GM23338 (cell line): Measurements from ENCODE around the gene NCKAP5. TPM values are rescaled to one million over a fixed set of nuclear protein-coding genes. Genes with fewer than 3 reads are reported as not detected.

ENCODE experiments used
- ATAC-seq: fragments of 200-7000 bp; cut with Tn5 transposase; 3 replicates; pipeline ENCODE4 v1.9.1; 2020
- DNase-seq: peaks from one replicate; pipeline ENCODE4 v3.0.0-alpha.2; 2015; ENCODE audit warnings: low spot score
- H2AFZ ChIP-seq: fragments of 200-600 bp; sonication (generic); 2 replicates; pipeline ENCODE4 v1.8.0; 2016; ENCODE audit warnings: antibody characterized with exemption, mild to moderate bottlenecking, moderate library complexity
- H3F3A ChIP-seq: fragments of 200-600 bp; sonication (generic); replicated peaks from 2 replicates; pipeline ENCODE4 v1.8.0; 2017; ENCODE audit warnings: antibody characterized with exemption, mixed run types, low read depth
- H3K27ac ChIP-seq: fragments of 200-600 bp; sonication (generic); 2 replicates; pipeline ENCODE4 v1.6.1; 2016; ENCODE audit warnings: low read depth
- H3K27me3 ChIP-seq: fragments of 200-600 bp; sonication (generic); 2 replicates; pipeline ENCODE4 v1.8.0; 2016; ENCODE audit warnings: mild to moderate bottlenecking, mixed run types, moderate library complexity; ENCODE audit not compliant: insufficient read depth
- H3K36me3 ChIP-seq: fragments of 200-600 bp; sonication (generic); 2 replicates; pipeline ENCODE4 v1.8.0; 2016; ENCODE audit warnings: mild to moderate bottlenecking; ENCODE audit not compliant: insufficient read depth
- H3K4me1 ChIP-seq: fragments of 200-600 bp; sonication (generic); 2 replicates; pipeline ENCODE4 v1.8.0; 2016; ENCODE audit warnings: mild to moderate bottlenecking, moderate library complexity; ENCODE audit not compliant: insufficient read depth
- H3K4me2 ChIP-seq: fragments of 200-600 bp; sonication (generic); 2 replicates; pipeline ENCODE4 v1.7.1; 2017; ENCODE audit warnings: mixed run types
- H3K4me3 ChIP-seq: fragments of 200-600 bp; sonication (generic); 2 replicates; pipeline ENCODE4 v1.6.1; 2016; ENCODE audit warnings: mixed run types
- H3K79me2 ChIP-seq: fragments of 200-600 bp; sonication (generic); replicated peaks from 2 replicates; pipeline ENCODE4 v1.8.0; 2017; ENCODE audit warnings: mild to moderate bottlenecking; ENCODE audit not compliant: insufficient read depth
- H3K9me2 ChIP-seq: fragments of 200-600 bp; sonication (generic); 2 replicates; pipeline ENCODE4 v1.8.0; 2017; ENCODE audit not compliant: insufficient read depth
- H4K20me1 ChIP-seq: fragments of 200-600 bp; sonication (generic); replicated peaks from 2 replicates; pipeline ENCODE4 v1.8.0; 2017; ENCODE audit warnings: mild to moderate bottlenecking; ENCODE audit not compliant: insufficient read depth
- H3K27ac Mint-ChIP-seq: 2 replicates; pipeline ENCODE4 v1.8.0; 2020; ENCODE audit warnings: inconsistent platforms, mild to moderate bottlenecking, moderate library complexity, mixed read lengths
- H3K27me3 Mint-ChIP-seq: 3 replicates; pipeline ENCODE4 v1.8.0; 2022; ENCODE audit warnings: low read depth, mild to moderate bottlenecking, moderate library complexity, mixed read lengths, inconsistent platforms; ENCODE audit not compliant: insufficient read depth, poor library complexity
- H3K36me3 Mint-ChIP-seq: 3 replicates; pipeline ENCODE4 v1.8.0; 2021; ENCODE audit warnings: low read depth, mild to moderate bottlenecking, inconsistent platforms, moderate library complexity, mixed read lengths
- H3K4me1 Mint-ChIP-seq: 3 replicates; pipeline ENCODE4 v1.8.0; 2020; ENCODE audit warnings: mild to moderate bottlenecking, inconsistent platforms, mixed read lengths
- H3K4me3 Mint-ChIP-seq: 3 replicates; pipeline ENCODE4 v1.8.0; 2021; ENCODE audit warnings: moderate library complexity, mild to moderate bottlenecking, inconsistent platforms, mixed read lengths
- H3K9me3 Mint-ChIP-seq: 3 replicates; pipeline ENCODE4 v1.8.0; 2020; ENCODE audit warnings: moderate library complexity, mild to moderate bottlenecking, inconsistent platforms, mixed read lengths
- CREB1 ChIP-seq: fragments of 250-450 bp; sonication (Bioruptor Pico); IDR thresholded peaks from 2 replicates; pipeline ENCODE4 v1.5.0; 2020; ENCODE audit warnings: low read depth, mild to moderate bottlenecking, moderate library complexity
- CTCF ChIP-seq, 2 experiments: fragments of 200-600 bp in 1 of 2; sonication (generic) in 1 of 2; conservative IDR thresholded peaks; 2 replicates each; pipeline versions ENCODE4 v1.5.1 to v1.6.1; 2016 to 2017; ENCODE audit warnings: antibody characterized with exemption in 2 of 2, low read depth in 2 of 2, mild to moderate bottlenecking in 2 of 2, moderate library complexity in 1 of 2
- ETS1 ChIP-seq: IDR thresholded peaks from 2 replicates; pipeline ENCODE4 v1.6.1; 2016; ENCODE audit warnings: antibody characterized with exemption
- EZH2 ChIP-seq: fragments of 200-600 bp; sonication (generic); IDR thresholded peaks from one replicate; pipeline ENCODE4 v1.8.0; 2017; ENCODE audit warnings: antibody characterized with exemption, mild to moderate bottlenecking, low read depth; ENCODE audit not compliant: unreplicated experiment
- EZH2phosphoT487 ChIP-seq: fragments of 200-600 bp; sonication (generic); IDR thresholded peaks from one replicate; pipeline ENCODE4 v1.8.1; 2018; ENCODE audit warnings: antibody characterized with exemption; ENCODE audit not compliant: unreplicated experiment
- JUNB ChIP-seq: IDR thresholded peaks from one replicate; pipeline ENCODE4 v1.6.1; 2016; ENCODE audit warnings: antibody characterized with exemption; ENCODE audit not compliant: unreplicated experiment
- NANOG ChIP-seq: IDR thresholded peaks from 2 replicates; pipeline ENCODE4 v1.6.1; 2016; ENCODE audit warnings: antibody characterized with exemption, borderline replicate concordance
- POLR2AphosphoS5 ChIP-seq: IDR thresholded peaks from 2 replicates; pipeline ENCODE4 v1.6.1; 2016; ENCODE audit warnings: antibody characterized with exemption, low read depth
- REST ChIP-seq: IDR thresholded peaks from one replicate; pipeline ENCODE4 v1.6.1; 2018; ENCODE audit warnings: antibody characterized with exemption; ENCODE audit not compliant: unreplicated experiment
- STAT1 ChIP-seq: IDR thresholded peaks from one replicate; pipeline ENCODE4 v1.6.1; 2016; ENCODE audit warnings: antibody characterized with exemption; ENCODE audit not compliant: unreplicated experiment
- ZNF114 ChIP-seq: fragments of 250-450 bp; sonication (Bioruptor Pico); IDR thresholded peaks from 2 replicates; pipeline ENCODE4 v1.5.0; 2020; ENCODE audit warnings: mild to moderate bottlenecking, moderate library complexity
- ZNF331 ChIP-seq: fragments of 250-450 bp; sonication (Bioruptor Pico); IDR thresholded peaks from 2 replicates; pipeline ENCODE4 v1.5.0; 2020; ENCODE audit warnings: low read depth, mild to moderate bottlenecking, moderate library complexity
- ZNF462 ChIP-seq: fragments of 250-450 bp; sonication (Bioruptor Pico); IDR thresholded peaks from 2 replicates; pipeline ENCODE4 v1.5.0; 2020; ENCODE audit warnings: mild to moderate bottlenecking, moderate library complexity
- polyA plus RNA-seq: library from polyadenylated mRNA; unstranded; fragments of >200 nt; fragmentation: Nextera tagmentation; extraction: Ambion mirVana; gene quantifications from 2 replicates; pipeline ENCODE4 v1.2.1, GENCODE V29; 2016
- total RNA-seq: library from RNA; depleted of rRNA; stranded (reverse); fragments of >200 nt; shearing (Covaris generic); gene quantifications from 2 replicates; pipeline ENCODE4 v1.2.3, GENCODE V29; 2014

NCKAP5 gene
- total and polyA plus RNA-seq, 2 experiments from 2014 or later, result 0.34 to 0.73 TPM

GRCh38 chr2:133599811-133600210, 31.5 kb upstream of the NCKAP5 start:
- Mint-ChIP-seq H3K36me3 (no peaks in the 10 kb centered on the region), H3K27me3 (peaks cover 5% of the 10 kb centered on the region), H3K9me3 (no peaks in the 10 kb centered on the region), H3K27ac (no peak overlapping the region; the same call in 1 of the 2 replicates), H3K4me1 (peaks cover 15% of the 10 kb centered on the region), H3K4me3 (no peak overlapping the region)
- Histone ChIP-seq H3F3A (no peaks in the 10 kb centered on the region), H3K79me2 (no peaks in the 10 kb centered on the region), H3K27ac (no peak overlapping the region), H4K20me1 (no peaks in the 10 kb centered on the region), H3K36me3 (no peaks in the 10 kb centered on the region), H2AFZ (peak overlapping the region; percentile 83), H3K4me1 (0 out of 2 replicates have a peak, but pooled peaks cover 5% of the 10 kb centered on the region), H3K9me2 (no peaks in the 10 kb centered on the region), H3K4me3 (no peak overlapping the region), H3K4me2 (no peak overlapping the region), H3K27me3 (no peaks in the 10 kb centered on the region)
- ATAC-seq (peak; percentile 34; the same call in 2 of the 3 replicates), DNase-seq (no peak)
- no peak for TF ChIP-seq ZNF462 (CRISPR knock-in tag)
- no peak for TF ChIP-seq STAT1
- TF ChIP-seq ZNF114 (CRISPR knock-in tag), result no peak
- TF ChIP-seq POLR2AphosphoS5, result no peak
- TF ChIP-seq CREB1, result no peak
- no peak for TF ChIP-seq CTCF (conservative IDR thresholded peaks at IDR 0.05; ENCODE audit: low read depth in 2 of 2)
- no peak for TF ChIP-seq JUNB
- no peak for TF ChIP-seq EZH2phosphoT487
- TF ChIP-seq REST, result no peak
- no peak for TF ChIP-seq NANOG
- no peak for TF ChIP-seq ETS1
- TF ChIP-seq EZH2, result no peak
- TF ChIP-seq ZNF331 (CRISPR knock-in tag), result no peak
